Panc1 (cell line): ENCODE data around the gene DOK7. TPM values are rescaled to one million over a fixed set of nuclear protein-coding genes. Genes with fewer than 3 reads are reported as not detected.

Experiments
- ATAC-seq: fragments of 200-7000 bp; cut with Tn5 transposase; 2 replicates; pipeline ENCODE4 v1.9.1; 2020; ENCODE audit warnings: mild to moderate bottlenecking, moderate library complexity
- BruUV-seq: library from RNA; stranded (reverse); fragments of 400-500 nt; replicated peaks from 2 replicates; lab custom pipeline; 2021; lab: Mats Ljungman, UMichigan
- CTCF ChIA-PET: fragments of 300-600 bp; sonication (Branson Sonifier 250); formaldehyde crosslinking; loops from one replicate; lab custom pipeline; 2022; ENCODE audit warnings: antibody characterized with exemption; lab: Charles Lee
- POLR2A ChIA-PET: fragments of 300-600 bp; sonication (Branson Sonifier 250); formaldehyde crosslinking; loops from one replicate; lab custom pipeline; 2022; ENCODE audit warnings: antibody characterized with exemption; lab: Charles Lee
- DNase-seq: peaks from one replicate; pipeline ENCODE4 v3.0.0-alpha.2; 2010; ENCODE audit warnings: low read depth, low spot score
- H3K27ac ChIP-seq: 2 replicates; pipeline ENCODE4 v1.5.1; 2011; ENCODE audit warnings: mild to moderate bottlenecking, low read length, inconsistent platforms
- H3K27me3 ChIP-seq: fragments of 200-500 bp; sonication (Bioruptor generic); 2 replicates; pipeline ENCODE4 v1.6.0; 2014; ENCODE audit warnings: low read length, inconsistent platforms; ENCODE audit not compliant: control insufficient read depth, insufficient read depth
- H3K36me3 ChIP-seq: fragments of 200-500 bp; sonication (Bioruptor generic); 2 replicates; pipeline ENCODE4 v1.5.1; 2014; ENCODE audit warnings: inconsistent platforms, mild to moderate bottlenecking, low read length, moderate library complexity; ENCODE audit not compliant: control insufficient read depth, insufficient read depth
- H3K4me1 ChIP-seq: 2 replicates; pipeline ENCODE4 v1.5.1; 2011; ENCODE audit warnings: inconsistent platforms, mild to moderate bottlenecking, low read length, moderate library complexity; ENCODE audit not compliant: control insufficient read depth, insufficient read depth
- H3K4me3 ChIP-seq, 2 experiments: 2 replicates each; pipeline ENCODE4 v1.5.1; 2011 to 2012; ENCODE audit warnings: low read depth in 2 of 2, low read length in 2 of 2, mild to moderate bottlenecking in 2 of 2, inconsistent platforms in 1 of 2, moderate library complexity in 1 of 2
- H3K9me3 ChIP-seq: fragments of 200-500 bp; sonication (Bioruptor generic); 2 replicates; pipeline ENCODE4 v1.5.1; 2014; ENCODE audit warnings: low read depth, mild to moderate bottlenecking, inconsistent platforms, low read length, moderate library complexity; ENCODE audit not compliant: control insufficient read depth, insufficient read depth
- CTCF ChIP-seq: fragments of 450-650 bp; IDR thresholded peaks from 2 replicates; pipeline ENCODE4 v1.5.1; 2017; ENCODE audit warnings: mild to moderate bottlenecking
- POLR2AphosphoS5 ChIP-seq: IDR thresholded peaks from 2 replicates; pipeline ENCODE4 v1.6.1; 2012; ENCODE audit warnings: mild to moderate bottlenecking, low read depth, low read length, moderate library complexity
- SIN3A ChIP-seq: IDR thresholded peaks from 2 replicates; pipeline ENCODE4 v1.6.1; 2012; ENCODE audit warnings: low read depth, mild to moderate bottlenecking, low read length, moderate library complexity, borderline replicate concordance; ENCODE audit not compliant: insufficient read depth
- TCF7L2 ChIP-seq: IDR thresholded peaks from 2 replicates; pipeline ENCODE4 v1.6.1; 2011; ENCODE audit warnings: mild to moderate bottlenecking, low read depth, low read length, inconsistent platforms
- in situ Hi-C: cut with HindIII; loops from 2 replicates; pipeline ENCODE4 v1.10.0; 2016; ENCODE audit warnings: low sequenced_read_pairs, low pct_unique_long_range_greater_than_20kb
- intact Hi-C: fragments of 100-400 bp; cut with micrococcal nuclease; formaldehyde crosslinking; loops from one replicate; pipeline ENCODE4 v1.10.0; 2022; ENCODE audit not compliant: unreplicated experiment
- total RNA-seq: library from RNA; stranded (reverse); gene quantifications from one replicate; pipeline ENCODE4 v1.2.1, GENCODE V29; 2021; ENCODE audit not compliant: unreplicated experiment
- TF ChIP-seq, protein P1 (sequence below), 2 experiments: IDR thresholded peaks; 2 replicates each; pipeline ENCODE4 v1.6.1; 2011 to 2012; ENCODE audit warnings: low read depth in 2 of 2, control low read depth in 1 of 2, low read length in 1 of 2, mild to moderate bottlenecking in 1 of 2, moderate library complexity in 1 of 2; ENCODE audit not compliant: insufficient read depth in 1 of 2

Gene DOK7
- total RNA-seq, 1 experiment from 2014 or later = 2.4 TPM

GRCh38 chr4:3531318-3531878, 68.3 kb downstream of the DOK7 start:
- H3K27ac ChIP-seq = peak overlapping the region; percentile 70
- H3K9me3 ChIP-seq = no peaks in the 10 kb centered on the region
- H3K36me3 ChIP-seq = no peaks in the 10 kb centered on the region; the same call in 1 of the 2 replicates
- ChIA-PET POLR2A (no interaction called here), CTCF (no interaction called here)
- TF ChIP-seq, protein P1, sequence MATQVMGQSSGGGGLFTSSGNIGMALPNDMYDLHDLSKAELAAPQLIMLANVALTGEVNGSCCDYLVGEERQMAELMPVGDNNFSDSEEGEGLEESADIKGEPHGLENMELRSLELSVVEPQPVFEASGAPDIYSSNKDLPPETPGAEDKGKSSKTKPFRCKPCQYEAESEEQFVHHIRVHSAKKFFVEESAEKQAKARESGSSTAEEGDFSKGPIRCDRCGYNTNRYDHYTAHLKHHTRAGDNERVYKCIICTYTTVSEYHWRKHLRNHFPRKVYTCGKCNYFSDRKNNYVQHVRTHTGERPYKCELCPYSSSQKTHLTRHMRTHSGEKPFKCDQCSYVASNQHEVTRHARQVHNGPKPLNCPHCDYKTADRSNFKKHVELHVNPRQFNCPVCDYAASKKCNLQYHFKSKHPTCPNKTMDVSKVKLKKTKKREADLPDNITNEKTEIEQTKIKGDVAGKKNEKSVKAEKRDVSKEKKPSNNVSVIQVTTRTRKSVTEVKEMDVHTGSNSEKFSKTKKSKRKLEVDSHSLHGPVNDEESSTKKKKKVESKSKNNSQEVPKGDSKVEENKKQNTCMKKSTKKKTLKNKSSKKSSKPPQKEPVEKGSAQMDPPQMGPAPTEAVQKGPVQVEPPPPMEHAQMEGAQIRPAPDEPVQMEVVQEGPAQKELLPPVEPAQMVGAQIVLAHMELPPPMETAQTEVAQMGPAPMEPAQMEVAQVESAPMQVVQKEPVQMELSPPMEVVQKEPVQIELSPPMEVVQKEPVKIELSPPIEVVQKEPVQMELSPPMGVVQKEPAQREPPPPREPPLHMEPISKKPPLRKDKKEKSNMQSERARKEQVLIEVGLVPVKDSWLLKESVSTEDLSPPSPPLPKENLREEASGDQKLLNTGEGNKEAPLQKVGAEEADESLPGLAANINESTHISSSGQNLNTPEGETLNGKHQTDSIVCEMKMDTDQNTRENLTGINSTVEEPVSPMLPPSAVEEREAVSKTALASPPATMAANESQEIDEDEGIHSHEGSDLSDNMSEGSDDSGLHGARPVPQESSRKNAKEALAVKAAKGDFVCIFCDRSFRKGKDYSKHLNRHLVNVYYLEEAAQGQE (IDR thresholded peaks at IDR 0.05; ENCODE audit: insufficient read depth in 1 of 2, low read depth in 2 of 2, low read length in 1 of 2) = no peak
- no peak for TF ChIP-seq POLR2AphosphoS5
- TF ChIP-seq TCF7L2 = no peak
- TF ChIP-seq SIN3A = no peak
- no peak for TF ChIP-seq CTCF
- no peaks in the 10 kb centered on the region for H3K27me3 ChIP-seq
- H3K4me3 ChIP-seq = peak overlapping the region; percentile 69 to 71
- no peak for DNase-seq
- ATAC-seq = no peak
- BruUV-seq = TSS peak; percentile 68
- intact Hi-C loops (no loop called here), in situ Hi-C loops (no loop called here)
- no peaks in the 10 kb centered on the region; the same call in 1 of the 2 replicates for H3K4me1 ChIP-seq

GRCh38 chr4:3531879-3532750, 69.0 kb downstream of the DOK7 start, which contains the start of gene LRPAP1:
Gene LRPAP1, minus strand, starts transcription at chr4:3532422. Its CDS starts 10 bp downstream, at chr4:3532412.
- H3K36me3 ChIP-seq = no peaks in the 10 kb centered on the region; the same call in 1 of the 2 replicates
- TF ChIP-seq SIN3A (no peak), CTCF (no peak), TCF7L2 (no peak), POLR2AphosphoS5 (peak; percentile 89)
- TF ChIP-seq, protein P1 (IDR thresholded peaks at IDR 0.05; ENCODE audit: insufficient read depth in 1 of 2, low read depth in 2 of 2, low read length in 1 of 2) = no peak
- intact Hi-C loops = no loop called here
- CTCF ChIA-PET = no interaction called here
- in situ Hi-C loops = no loop called here
- H3K27ac ChIP-seq = peak within 1 kb of the TSS; percentile 70
- no peaks in the 10 kb centered on the region for H3K9me3 ChIP-seq
- ATAC-seq (peak; percentile 97), DNase-seq (peak; percentile 25)
- POLR2A ChIA-PET = no interaction called here
- BruUV-seq = no TSS peak
- peak within 1 kb of the TSS; percentile 69 to 71 for H3K4me3 ChIP-seq
- H3K4me1 ChIP-seq = no peaks in the 10 kb centered on the region; the same call in 1 of the 2 replicates
- H3K27me3 ChIP-seq = no peaks in the 10 kb centered on the region
